Neural progenitor cell (in vitro differentiated cells): ENCODE measurements around the gene ELOVL2.

Experiments
- EZH2 ChIP-seq: fragments of 200-600 bp; sonication (generic); IDR thresholded peaks from 2 replicates; pipeline ENCODE4 v1.6.1; 2017; ENCODE audit warnings: antibody characterized with exemption, mild to moderate bottlenecking, moderate library complexity
- TF ChIP-seq, protein P1 (sequence below): fragments of 200-600 bp; sonication (generic); IDR thresholded peaks from 2 replicates; pipeline ENCODE4 v1.5.1; 2017; ENCODE audit warnings: antibody characterized with exemption, mild to moderate bottlenecking

DNA sequence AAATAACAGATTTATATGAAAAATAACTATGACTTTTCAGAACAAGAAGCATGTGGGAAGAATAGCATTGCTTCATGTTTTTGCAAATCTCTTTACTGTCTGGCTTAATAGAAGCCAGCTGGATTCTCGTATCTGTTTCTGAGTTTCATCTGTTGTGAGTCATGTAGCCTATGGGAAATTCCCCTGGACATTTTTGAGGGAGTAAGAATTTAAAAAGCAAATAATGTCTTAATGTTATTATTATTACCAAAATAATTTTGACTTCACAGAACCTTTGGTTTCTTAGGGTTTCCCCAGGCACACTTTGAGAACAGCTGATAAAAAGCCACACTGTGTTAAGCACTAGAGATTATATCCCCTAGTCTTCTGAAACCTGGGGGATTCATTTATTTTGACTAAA is 81.4 kb downstream of the ELOVL2 start:
- TF ChIP-seq EZH2: no peak
- TF ChIP-seq, protein P1, sequence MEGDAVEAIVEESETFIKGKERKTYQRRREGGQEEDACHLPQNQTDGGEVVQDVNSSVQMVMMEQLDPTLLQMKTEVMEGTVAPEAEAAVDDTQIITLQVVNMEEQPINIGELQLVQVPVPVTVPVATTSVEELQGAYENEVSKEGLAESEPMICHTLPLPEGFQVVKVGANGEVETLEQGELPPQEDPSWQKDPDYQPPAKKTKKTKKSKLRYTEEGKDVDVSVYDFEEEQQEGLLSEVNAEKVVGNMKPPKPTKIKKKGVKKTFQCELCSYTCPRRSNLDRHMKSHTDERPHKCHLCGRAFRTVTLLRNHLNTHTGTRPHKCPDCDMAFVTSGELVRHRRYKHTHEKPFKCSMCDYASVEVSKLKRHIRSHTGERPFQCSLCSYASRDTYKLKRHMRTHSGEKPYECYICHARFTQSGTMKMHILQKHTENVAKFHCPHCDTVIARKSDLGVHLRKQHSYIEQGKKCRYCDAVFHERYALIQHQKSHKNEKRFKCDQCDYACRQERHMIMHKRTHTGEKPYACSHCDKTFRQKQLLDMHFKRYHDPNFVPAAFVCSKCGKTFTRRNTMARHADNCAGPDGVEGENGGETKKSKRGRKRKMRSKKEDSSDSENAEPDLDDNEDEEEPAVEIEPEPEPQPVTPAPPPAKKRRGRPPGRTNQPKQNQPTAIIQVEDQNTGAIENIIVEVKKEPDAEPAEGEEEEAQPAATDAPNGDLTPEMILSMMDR: no peak
